LNCaP clone FGC (cell line): ENCODE measurements around the gene PCSK4.

ENCODE experiments used
- DNase-seq: peaks from one replicate; pipeline ENCODE4 v3.0.0-alpha.2; 2011; ENCODE audit warnings: low read depth
- H3K4me3 ChIP-seq: 2 replicates; pipeline ENCODE4 v1.5.1; 2011; ENCODE audit warnings: mild to moderate bottlenecking, low read depth, low read length, control low read depth
- TF ChIP-seq, protein P1 (sequence below): IDR thresholded peaks from 2 replicates; pipeline ENCODE4 v1.5.1; 2012; ENCODE audit warnings: mild to moderate bottlenecking; ENCODE audit not compliant: control insufficient read depth, insufficient read depth; ENCODE audit errors: extremely low read depth

PCSK4 gene

DNA sequence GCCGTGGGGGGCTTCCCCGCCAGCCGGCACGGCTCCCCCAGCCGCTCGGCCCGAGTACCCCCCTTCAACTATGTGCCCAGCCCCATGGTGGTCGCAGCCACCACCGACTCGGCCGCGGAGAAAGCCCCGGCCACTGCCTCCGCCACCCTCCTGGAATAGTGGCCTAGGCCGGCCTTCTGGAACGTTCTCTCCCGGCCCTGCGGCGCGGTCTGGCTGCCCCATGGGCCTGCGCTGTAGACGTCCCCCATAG is 20.2 kb downstream of the PCSK4 start:
- TF ChIP-seq, protein P1, sequence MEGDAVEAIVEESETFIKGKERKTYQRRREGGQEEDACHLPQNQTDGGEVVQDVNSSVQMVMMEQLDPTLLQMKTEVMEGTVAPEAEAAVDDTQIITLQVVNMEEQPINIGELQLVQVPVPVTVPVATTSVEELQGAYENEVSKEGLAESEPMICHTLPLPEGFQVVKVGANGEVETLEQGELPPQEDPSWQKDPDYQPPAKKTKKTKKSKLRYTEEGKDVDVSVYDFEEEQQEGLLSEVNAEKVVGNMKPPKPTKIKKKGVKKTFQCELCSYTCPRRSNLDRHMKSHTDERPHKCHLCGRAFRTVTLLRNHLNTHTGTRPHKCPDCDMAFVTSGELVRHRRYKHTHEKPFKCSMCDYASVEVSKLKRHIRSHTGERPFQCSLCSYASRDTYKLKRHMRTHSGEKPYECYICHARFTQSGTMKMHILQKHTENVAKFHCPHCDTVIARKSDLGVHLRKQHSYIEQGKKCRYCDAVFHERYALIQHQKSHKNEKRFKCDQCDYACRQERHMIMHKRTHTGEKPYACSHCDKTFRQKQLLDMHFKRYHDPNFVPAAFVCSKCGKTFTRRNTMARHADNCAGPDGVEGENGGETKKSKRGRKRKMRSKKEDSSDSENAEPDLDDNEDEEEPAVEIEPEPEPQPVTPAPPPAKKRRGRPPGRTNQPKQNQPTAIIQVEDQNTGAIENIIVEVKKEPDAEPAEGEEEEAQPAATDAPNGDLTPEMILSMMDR, result no peak
- no peak for DNase-seq
- H3K4me3 ChIP-seq, result no peak overlapping the region

DNA sequence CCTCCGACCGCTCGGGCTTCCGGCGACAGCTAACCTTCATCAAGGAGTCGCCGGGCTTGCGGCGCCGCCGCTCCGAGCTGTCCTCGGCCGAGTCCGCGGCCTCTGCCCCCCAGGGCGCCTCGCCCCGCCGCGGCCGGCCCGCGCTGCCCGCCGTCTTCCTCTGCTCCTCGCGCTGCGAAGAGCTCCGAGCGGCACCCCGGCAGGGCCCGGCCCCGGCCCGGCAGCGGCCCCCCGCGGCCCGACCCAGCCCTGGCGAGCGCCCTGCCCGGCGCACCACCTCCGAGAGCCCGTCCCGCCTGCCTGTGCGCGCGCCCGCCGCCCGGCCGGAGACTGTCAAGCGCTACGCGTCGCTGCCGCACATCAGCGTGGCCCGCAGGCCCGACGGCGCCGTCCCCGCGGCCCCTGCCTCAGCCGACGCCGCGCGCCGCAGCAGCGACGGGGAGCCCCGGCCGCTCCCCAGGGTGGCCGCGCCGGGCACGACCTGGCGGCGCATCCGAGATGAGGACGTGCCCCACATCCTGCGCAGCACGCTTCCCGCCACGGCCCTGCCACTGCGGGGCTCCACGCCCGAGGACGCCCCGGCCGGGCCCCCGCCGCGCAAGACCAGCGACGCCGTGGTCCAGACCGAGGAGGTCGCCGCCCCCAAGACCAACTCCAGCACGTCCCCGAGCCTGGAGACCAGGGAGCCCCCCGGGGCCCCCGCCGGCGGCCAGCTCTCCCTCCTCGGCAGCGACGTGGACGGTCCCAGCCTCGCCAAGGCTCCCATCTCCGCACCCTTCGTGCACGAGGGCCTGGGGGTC is 20.7 kb downstream of the PCSK4 start:
- TF ChIP-seq, protein P1, result peak; percentile 4; the same call in 1 of the 2 replicates
- no peak for DNase-seq
- no peak overlapping the region for H3K4me3 ChIP-seq

DNA sequence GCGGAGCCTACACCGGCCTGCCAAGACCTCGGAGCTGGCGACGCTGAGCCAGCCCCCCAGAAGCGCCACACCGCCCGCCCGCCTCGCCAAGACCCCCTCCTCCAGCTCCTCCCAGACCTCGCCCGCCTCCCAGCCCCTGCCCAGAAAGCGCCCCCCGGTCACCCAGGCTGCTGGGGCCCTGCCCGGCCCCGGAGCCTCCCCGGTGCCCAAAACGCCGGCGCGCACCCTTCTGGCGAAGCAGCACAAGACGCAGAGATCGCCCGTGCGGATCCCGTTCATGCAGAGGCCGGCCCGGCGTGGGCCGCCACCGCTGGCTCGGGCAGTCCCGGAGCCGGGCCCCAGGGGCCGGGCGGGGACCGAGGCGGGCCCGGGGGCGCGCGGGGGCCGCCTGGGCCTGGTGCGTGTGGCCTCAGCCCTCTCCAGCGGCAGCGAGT is 21.3 kb downstream of the PCSK4 start:
- TF ChIP-seq, protein P1, result peak; percentile 58
- no peak for DNase-seq
- no peak overlapping the region for H3K4me3 ChIP-seq

DNA sequence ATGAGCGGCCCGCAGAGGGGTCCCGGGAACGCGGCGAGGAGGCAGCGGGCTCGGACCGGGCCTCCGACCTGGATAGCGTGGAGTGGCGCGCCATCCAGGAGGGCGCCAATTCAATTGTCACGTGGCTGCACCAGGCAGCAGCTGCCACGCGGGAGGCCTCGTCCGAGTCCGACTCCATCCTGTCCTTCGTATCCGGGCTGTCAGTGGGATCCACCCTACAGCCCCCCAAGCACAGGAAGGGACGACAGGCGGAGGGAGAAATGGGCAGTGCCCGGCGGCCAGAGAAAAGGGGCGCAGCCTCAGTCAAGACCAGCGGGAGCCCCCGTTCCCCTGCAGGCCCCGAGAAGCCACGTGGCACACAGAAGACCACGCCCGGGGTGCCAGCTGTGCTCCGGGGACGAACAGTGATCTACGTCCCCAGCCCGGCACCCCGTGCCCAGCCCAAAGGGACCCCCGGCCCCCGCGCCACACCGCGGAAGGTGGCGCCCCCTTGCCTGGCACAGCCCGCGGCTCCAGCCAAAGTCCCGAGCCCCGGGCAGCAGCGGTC is 21.8 kb downstream of the PCSK4 start:
- TF ChIP-seq, protein P1, result no peak
- H3K4me3 ChIP-seq, result no peak overlapping the region
- no peak for DNase-seq

DNA sequence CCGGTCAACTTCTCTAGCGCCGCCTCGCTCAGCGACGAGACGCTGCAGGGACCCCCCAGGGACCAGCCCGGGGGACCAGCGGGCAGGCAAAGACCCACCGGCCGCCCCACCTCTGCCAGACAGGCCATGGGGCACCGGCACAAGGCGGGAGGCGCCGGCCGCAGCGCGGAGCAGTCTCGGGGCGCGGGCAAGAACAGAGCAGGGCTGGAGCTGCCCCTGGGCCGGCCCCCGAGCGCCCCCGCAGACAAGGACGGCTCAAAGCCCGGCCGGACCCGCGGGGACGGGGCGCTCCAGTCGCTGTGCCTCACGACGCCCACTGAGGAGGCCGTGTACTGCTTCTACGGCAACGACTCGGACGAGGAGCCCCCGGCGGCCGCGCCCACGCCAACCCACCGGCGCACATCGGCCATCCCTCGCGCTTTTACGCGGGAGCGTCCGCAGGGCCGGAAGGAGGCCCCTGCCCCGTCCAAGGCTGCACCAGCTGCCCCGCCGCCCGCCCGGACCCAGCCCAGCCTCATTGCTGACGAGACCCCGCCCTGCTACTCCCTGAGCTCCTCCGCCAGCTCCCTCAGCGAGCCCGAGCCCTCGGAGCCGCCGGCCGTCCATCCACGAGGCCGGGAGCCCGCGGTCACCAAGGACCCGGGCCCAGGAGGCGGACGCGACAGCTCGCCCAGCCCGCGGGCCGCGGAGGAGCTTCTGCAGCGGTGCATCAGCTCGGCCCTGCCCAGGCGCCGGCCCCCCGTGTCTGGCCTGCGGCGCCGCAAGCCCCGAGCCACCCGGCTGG is 22.5 kb downstream of the PCSK4 start:
- H3K4me3 ChIP-seq, result no peak overlapping the region
- DNase-seq, result no peak
- TF ChIP-seq, protein P1, result no peak

DNA sequence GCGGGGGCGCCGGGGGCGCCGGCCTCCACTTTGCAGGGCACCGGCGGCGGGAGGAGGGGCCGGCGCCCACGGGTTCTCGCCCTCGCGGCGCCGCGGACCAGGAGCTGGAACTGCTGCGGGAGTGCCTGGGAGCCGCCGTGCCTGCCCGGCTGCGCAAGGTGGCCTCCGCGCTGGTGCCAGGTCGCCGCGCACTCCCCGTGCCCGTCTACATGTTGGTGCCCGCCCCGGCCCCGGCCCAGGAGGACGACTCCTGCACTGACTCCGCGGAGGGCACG is 23.0 kb downstream of the PCSK4 start:
- TF ChIP-seq, protein P1, result no peak
- DNase-seq, result no peak
- H3K4me3 ChIP-seq, result no peak overlapping the region
